HG03432 (cell line): ENCODE data around the gene USP3.
"Not testable (repeated sequence)": the region's sequence is repeated elsewhere in the genome, so short reads cannot be mapped to it uniquely, and the experiment has no call there.

Source experiments
- ATAC-seq: cut with Tn5 transposase; IDR thresholded peaks from one replicate; pipeline ENCODE4 v1.9.1; 2021; ENCODE audit warnings: mild to moderate bottlenecking, moderate library complexity; ENCODE audit not compliant: unreplicated experiment

The USP3 gene

GRCh38 chr15:63532307-63532744 lies 27.9 kb downstream of the USP3 start:
- ATAC-seq: no peak

GRCh38 chr15:63534888-63535287 lies 30.5 kb downstream of the USP3 start:
- not testable (repeated sequence) for ATAC-seq

GRCh38 chr15:63535689-63536088 lies 31.3 kb downstream of the USP3 start:
- no peak for ATAC-seq

GRCh38 chr15:63538876-63539275 lies 34.5 kb downstream of the USP3 start:
- no peak for ATAC-seq

GRCh38 chr15:63539521-63539920 lies 35.1 kb downstream of the USP3 start:
- ATAC-seq: no peak

GRCh38 chr15:63539998-63540397 lies 35.6 kb downstream of the USP3 start:
- ATAC-seq: no peak

GRCh38 chr15:63540449-63540848 lies 36.1 kb downstream of the USP3 start:
- no peak for ATAC-seq

- no peak for ATAC-seq
Observed at GRCh38 chr15:63544258-63545026, 40.0 kb downstream of the USP3 start.

GRCh38 chr15:63545520-63545919 lies 41.1 kb downstream of the USP3 start:
- no peak for ATAC-seq

GRCh38 chr15:63551400-63551799 lies 47.0 kb downstream of the USP3 start:
- no peak for ATAC-seq

- no peak for ATAC-seq
Observed at GRCh38 chr15:63553388-63553791, 49.0 kb downstream of the USP3 start.

- ATAC-seq: no peak
Observed at GRCh38 chr15:63554337-63554927, 50.0 kb downstream of the USP3 start.

- no peak for ATAC-seq
Observed at GRCh38 chr15:63555507-63555906, 51.1 kb downstream of the USP3 start.

GRCh38 chr15:63556246-63556645 lies 51.9 kb downstream of the USP3 start:
- ATAC-seq: no peak

GRCh38 chr15:63556736-63557135 lies 52.3 kb downstream of the USP3 start:
- ATAC-seq: no peak

GRCh38 chr15:63559753-63560152 lies 55.4 kb downstream of the USP3 start:
- ATAC-seq: no peak

- ATAC-seq: no peak
Observed at GRCh38 chr15:63560741-63561448, 56.5 kb downstream of the USP3 start.

GRCh38 chr15:63564093-63564492 lies 59.7 kb downstream of the USP3 start:
- ATAC-seq: no peak

GRCh38 chr15:63565536-63566186 lies 61.3 kb downstream of the USP3 start:
- no peak for ATAC-seq

- ATAC-seq: no peak
Observed at GRCh38 chr15:63572749-63573464, 68.5 kb downstream of the USP3 start.

GRCh38 chr15:63573533-63573932 lies 69.1 kb downstream of the USP3 start:
- no peak for ATAC-seq
